IPS-15b (cell line): ENCODE measurements around the gene PHKG1.
"Not testable (repeated sequence)": the region's sequence is repeated elsewhere in the genome, so short reads cannot be mapped to it uniquely, and the experiment has no call there.

ENCODE experiments used
- H3K27me3 ChIP-seq: one replicate; pipeline ENCODE4 v1.6.1; 2013; ENCODE audit warnings: low read length; ENCODE audit not compliant: control insufficient read depth, insufficient read depth
- H3K36me3 ChIP-seq: one replicate; pipeline ENCODE4 v1.6.1; 2013; ENCODE audit warnings: low read length; ENCODE audit not compliant: control insufficient read depth, insufficient read depth
- H3K4me1 ChIP-seq: one replicate; pipeline ENCODE4 v1.6.1; 2013; ENCODE audit warnings: mild to moderate bottlenecking, low read length; ENCODE audit not compliant: control insufficient read depth, insufficient read depth
- H3K4me3 ChIP-seq: one replicate; pipeline ENCODE4 v1.5.1; 2013; ENCODE audit warnings: low read depth, low read length
- H3K9ac ChIP-seq: one replicate; pipeline ENCODE4 v1.6.1; 2013; ENCODE audit warnings: low read depth, mild to moderate bottlenecking, low read length
- H3K9me3 ChIP-seq: one replicate; pipeline ENCODE4 v1.6.1; 2013; ENCODE audit warnings: mild to moderate bottlenecking, low read length; ENCODE audit not compliant: control insufficient read depth, insufficient read depth

The PHKG1 gene

GRCh38 chr7:56051339-56052191 lies 41.2 kb downstream of the PHKG1 start, which contains the start of the genes CCT6A and PSPH:
TSS of gene CCT6A (plus strand) at chr7:56051765. CDS start at chr7:56051849, 84 bp downstream.
TSS of gene PSPH (minus strand) at chr7:56051444. CDS start at chr7:56021212, 30,232 bp downstream.
- Histone ChIP-seq H3K9ac (peak within 1 kb of the TSS; percentile 99), H3K4me3 (peak within 1 kb of the TSS; percentile 97), H3K36me3 (peaks cover 17% of the 10 kb centered on the region), H3K27me3 (no peaks in the 10 kb centered on the region), H3K4me1 (no peaks in the 10 kb centered on the region), H3K9me3 (no peaks in the 10 kb centered on the region)

GRCh38 chr7:56051053-56051338 lies 41.8 kb downstream of the PHKG1 start:
- Histone ChIP-seq H3K4me3 (peak overlapping the region; percentile 97), H3K9ac (peak overlapping the region; percentile 99), H3K9me3 (no peaks in the 10 kb centered on the region), H3K27me3 (no peaks in the 10 kb centered on the region), H3K36me3 (peaks cover 12% of the 10 kb centered on the region), H3K4me1 (no peaks in the 10 kb centered on the region)

- H3K4me1 ChIP-seq, H3K27me3 ChIP-seq, H3K36me3 ChIP-seq, H3K9me3 ChIP-seq, H3K4me3 ChIP-seq, H3K9ac ChIP-seq: not testable (repeated sequence)
Observed at GRCh38 chr7:56048763-56049162, 44.0 kb downstream of the PHKG1 start.

GRCh38 chr7:56048245-56048644 lies 44.5 kb downstream of the PHKG1 start:
- H3K27me3 ChIP-seq: no peaks in the 10 kb centered on the region
- H3K9me3 ChIP-seq: no peaks in the 10 kb centered on the region
- H3K9ac ChIP-seq: no peak overlapping the region
- H3K36me3 ChIP-seq: peaks cover 5% of the 10 kb centered on the region
- H3K4me3 ChIP-seq: no peak overlapping the region
- H3K4me1 ChIP-seq: no peaks in the 10 kb centered on the region

- not testable (repeated sequence) for H3K9ac ChIP-seq, H3K36me3 ChIP-seq
Observed at GRCh38 chr7:56047446-56048116, 45.2 kb downstream of the PHKG1 start.

GRCh38 chr7:56046721-56047445 lies 45.9 kb downstream of the PHKG1 start:
- no peak overlapping the region for H3K9ac ChIP-seq
- H3K27me3 ChIP-seq: no peaks in the 10 kb centered on the region

More at GRCh38 chr7:56047446-56048116, 45.2 kb downstream of the PHKG1 start:
- not testable (repeated sequence) for H3K9me3 ChIP-seq, H3K4me1 ChIP-seq, H3K27me3 ChIP-seq, H3K4me3 ChIP-seq

GRCh38 chr7:56045758-56046157 lies 47.0 kb downstream of the PHKG1 start:
- not testable (repeated sequence) for H3K27me3 ChIP-seq, H3K4me1 ChIP-seq, H3K9ac ChIP-seq, H3K36me3 ChIP-seq, H3K4me3 ChIP-seq, H3K9me3 ChIP-seq

More at GRCh38 chr7:56046721-56047445, 45.9 kb downstream of the PHKG1 start:
- Histone ChIP-seq H3K9me3 (no peaks in the 10 kb centered on the region), H3K4me3 (no peak overlapping the region), H3K36me3 (peaks cover 6% of the 10 kb centered on the region), H3K4me1 (no peaks in the 10 kb centered on the region)

GRCh38 chr7:56040730-56041129 lies 52.0 kb downstream of the PHKG1 start:
- Histone ChIP-seq H3K27me3 (no peaks in the 10 kb centered on the region), H3K36me3 (peaks cover 4% of the 10 kb centered on the region), H3K9ac (no peak overlapping the region), H3K4me3 (no peak overlapping the region), H3K4me1 (no peaks in the 10 kb centered on the region), H3K9me3 (no peaks in the 10 kb centered on the region)

GRCh38 chr7:56033671-56034432 lies 58.9 kb downstream of the PHKG1 start:
- H3K9ac ChIP-seq: peak overlapping the region; percentile 81
- no peaks in the 10 kb centered on the region for H3K4me1 ChIP-seq
- no peaks in the 10 kb centered on the region for H3K27me3 ChIP-seq
- peak overlapping the region; percentile 78 for H3K4me3 ChIP-seq
- no peaks in the 10 kb centered on the region for H3K9me3 ChIP-seq
- peaks cover 13% of the 10 kb centered on the region for H3K36me3 ChIP-seq

GRCh38 chr7:56032578-56032977 lies 60.2 kb downstream of the PHKG1 start:
- not testable (repeated sequence) for H3K27me3 ChIP-seq, H3K9me3 ChIP-seq, H3K4me1 ChIP-seq, H3K4me3 ChIP-seq, H3K9ac ChIP-seq
- peaks cover 16% of the 10 kb centered on the region for H3K36me3 ChIP-seq

GRCh38 chr7:56031556-56031955 lies 61.2 kb downstream of the PHKG1 start:
- peaks cover 18% of the 10 kb centered on the region for H3K36me3 ChIP-seq
- H3K4me3 ChIP-seq, H3K27me3 ChIP-seq, H3K4me1 ChIP-seq, H3K9ac ChIP-seq, H3K9me3 ChIP-seq: not testable (repeated sequence)
